Upper lobe of left lung (tissue), 6 donors: ENCODE measurements around the gene DCLK1. TPM values are rescaled to one million over a fixed set of nuclear protein-coding genes. Genes with fewer than 3 reads are reported as not detected.
A peak's percentile ranks its signal among the peaks of the same experiment; 100 is the strongest.

Source experiments
- ATAC-seq, 2 donors: fragments of 200-7000 bp; cut with Tn5 transposase; one replicate each; pipeline ENCODE4 v1.9.1; 2022; ENCODE audit warnings: mild to moderate bottlenecking in 2 of 2, moderate library complexity in 2 of 2; ENCODE audit not compliant: low FRiP score in 2 of 2
- DNase-seq, 2 donors: peaks; one replicate each; pipeline ENCODE4 v3.0.0-alpha.2; 2019 to 2020
- H3K27ac ChIP-seq, 4 donors: fragments of 200-600 bp; sonication (generic); one replicate each; pipeline ENCODE4 v1.5.1; 2016 to 2019
- H3K27me3 ChIP-seq, 4 donors: fragments of 200-600 bp; sonication (generic); one replicate each; pipeline ENCODE4 v1.5.1; 2017 to 2019
- H3K36me3 ChIP-seq, 4 donors: fragments of 200-600 bp; sonication (generic); one replicate each; pipeline ENCODE4 v1.5.1; 2016 to 2019
- H3K4me1 ChIP-seq, 4 donors: fragments of 200-600 bp; sonication (generic); one replicate each; pipeline ENCODE4 v1.5.1; 2018 to 2019
- H3K4me3 ChIP-seq, 4 donors: fragments of 200-600 bp; sonication (generic); one replicate each; pipeline ENCODE4 v1.5.1; 2017 to 2019; ENCODE audit warnings: mild to moderate bottlenecking in 2 of 4, moderate library complexity in 1 of 4
- H3K9me3 ChIP-seq, 4 donors: fragments of 200-600 bp; sonication (generic); one replicate each; pipeline ENCODE4 v1.5.1; 2018 to 2019
- EP300 ChIP-seq, 4 donors: sonication (generic); formaldehyde crosslinking; IDR thresholded peaks; one replicate each; pipeline ENCODE4 v1.5.1; 2017; ENCODE audit warnings: antibody characterized with exemption in 4 of 4, control low read depth in 2 of 4
- POLR2A ChIP-seq, 4 donors: fragments of 450-650 bp; IDR thresholded peaks; one replicate each; pipeline ENCODE4 v1.5.1; 2016 to 2017; ENCODE audit warnings: antibody characterized with exemption in 4 of 4, mild to moderate bottlenecking in 2 of 4
- POLR2AphosphoS5 ChIP-seq, 2 donors: sonication (generic); formaldehyde crosslinking; IDR thresholded peaks; one replicate each; pipeline ENCODE4 v1.5.1; 2017; ENCODE audit warnings: antibody characterized with exemption in 2 of 2
- whole genome bisulfite sequencing, 2 donors: methylation state at CpG; one replicate each; pipeline ENCODE4 v1.1.5; 2017 to 2018; 5-methylcytosine and 5-hydroxymethylcytosine counted together
- total RNA-seq, 6 donors: library from RNA; depleted of rRNA in 4 of 6; stranded (reverse); fragments of >200 nt in 4 of 6; gene quantifications; one replicate each; pipeline versions ENCODE4 v1.1.0 to v1.2.1, GENCODE V29; 2016 to 2021
- TF ChIP-seq, protein P1 (sequence below), 6 experiments: fragments of 450-650 bp in 4 of 6; fragments of 200-600 bp in 2 of 6; sonication (generic) in 2 of 6; IDR thresholded peaks; one replicate each; pipeline ENCODE4 v1.5.1; 2016 to 2019; ENCODE audit warnings: antibody characterized with exemption in 6 of 6
- donor health status: DM: no; HTN: no; CAD: no; lungs with moderate emphysema.
- donor health status: DM: no; HTN: yes; CAD: no; lungs with severe emphysema.

DCLK1 gene
- total RNA-seq, 6 donors from 2014 or later = 2.1 to 14.7 (median 3.9) TPM

DNA sequence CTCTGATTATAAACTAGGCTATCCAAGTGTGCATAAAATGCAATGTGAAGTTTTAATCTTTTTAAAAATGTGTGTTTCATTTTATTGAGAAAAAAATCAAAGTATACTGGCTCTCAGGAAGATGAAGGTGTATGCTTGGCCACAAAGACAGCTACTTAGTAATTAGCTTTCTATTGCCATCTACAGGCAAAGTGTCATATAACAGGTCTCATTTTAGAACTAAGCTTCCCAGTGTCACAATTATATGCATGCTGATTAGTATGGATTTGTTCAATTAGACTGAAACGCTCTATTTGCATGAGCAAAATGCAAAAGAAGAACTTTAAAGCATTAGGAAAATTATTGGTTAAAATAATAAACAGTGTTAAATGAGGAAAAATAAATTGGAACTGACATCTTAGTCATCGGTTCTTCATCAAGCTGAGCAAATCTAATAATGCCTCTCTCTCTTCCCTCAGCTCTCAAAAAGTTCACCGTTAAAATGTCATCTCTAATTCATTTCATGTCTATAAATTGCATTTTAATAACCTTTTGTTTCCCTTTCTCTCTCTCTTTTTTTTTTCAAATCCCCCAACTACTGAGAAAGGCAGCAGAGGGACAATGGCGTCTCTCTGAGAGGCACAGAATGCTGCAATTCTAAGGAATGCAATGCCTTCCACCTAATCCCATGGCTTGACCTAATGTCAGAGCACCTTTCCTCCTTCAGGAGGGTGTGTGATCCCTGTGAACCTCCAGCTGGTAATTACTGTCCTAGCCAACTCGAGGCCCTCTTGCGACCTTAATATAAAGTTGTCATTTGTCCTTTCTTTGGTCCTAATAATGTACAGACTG, 341.6 kb downstream of the DCLK1 start:
- DNase-seq (no peak), ATAC-seq (peak in 1 of 2 donors; percentile 61)
- TF ChIP-seq POLR2A (IDR thresholded peaks at IDR 0.05) (no peak), POLR2AphosphoS5 (IDR thresholded peaks at IDR 0.05) (no peak), EP300 (IDR thresholded peaks at IDR 0.05) (no peak)
- TF ChIP-seq, protein P1, sequence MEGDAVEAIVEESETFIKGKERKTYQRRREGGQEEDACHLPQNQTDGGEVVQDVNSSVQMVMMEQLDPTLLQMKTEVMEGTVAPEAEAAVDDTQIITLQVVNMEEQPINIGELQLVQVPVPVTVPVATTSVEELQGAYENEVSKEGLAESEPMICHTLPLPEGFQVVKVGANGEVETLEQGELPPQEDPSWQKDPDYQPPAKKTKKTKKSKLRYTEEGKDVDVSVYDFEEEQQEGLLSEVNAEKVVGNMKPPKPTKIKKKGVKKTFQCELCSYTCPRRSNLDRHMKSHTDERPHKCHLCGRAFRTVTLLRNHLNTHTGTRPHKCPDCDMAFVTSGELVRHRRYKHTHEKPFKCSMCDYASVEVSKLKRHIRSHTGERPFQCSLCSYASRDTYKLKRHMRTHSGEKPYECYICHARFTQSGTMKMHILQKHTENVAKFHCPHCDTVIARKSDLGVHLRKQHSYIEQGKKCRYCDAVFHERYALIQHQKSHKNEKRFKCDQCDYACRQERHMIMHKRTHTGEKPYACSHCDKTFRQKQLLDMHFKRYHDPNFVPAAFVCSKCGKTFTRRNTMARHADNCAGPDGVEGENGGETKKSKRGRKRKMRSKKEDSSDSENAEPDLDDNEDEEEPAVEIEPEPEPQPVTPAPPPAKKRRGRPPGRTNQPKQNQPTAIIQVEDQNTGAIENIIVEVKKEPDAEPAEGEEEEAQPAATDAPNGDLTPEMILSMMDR (IDR thresholded peaks at IDR 0.05) = peak in 5 of 6 experiments; percentile 17 to 41 (median 29)
- WGBS, 2 donors = 70 to 72% methylated on average over 6 of the region's 6 CpGs
- Histone ChIP-seq H3K36me3 (no peaks in the 10 kb centered on the region), H3K4me3 (no peak overlapping the region), H3K9me3 (no peaks in the 10 kb centered on the region), H3K27me3 (no peaks in the 10 kb centered on the region), H3K27ac (no peak overlapping the region), H3K4me1 (no peaks in the 10 kb centered on the region)

DNA sequence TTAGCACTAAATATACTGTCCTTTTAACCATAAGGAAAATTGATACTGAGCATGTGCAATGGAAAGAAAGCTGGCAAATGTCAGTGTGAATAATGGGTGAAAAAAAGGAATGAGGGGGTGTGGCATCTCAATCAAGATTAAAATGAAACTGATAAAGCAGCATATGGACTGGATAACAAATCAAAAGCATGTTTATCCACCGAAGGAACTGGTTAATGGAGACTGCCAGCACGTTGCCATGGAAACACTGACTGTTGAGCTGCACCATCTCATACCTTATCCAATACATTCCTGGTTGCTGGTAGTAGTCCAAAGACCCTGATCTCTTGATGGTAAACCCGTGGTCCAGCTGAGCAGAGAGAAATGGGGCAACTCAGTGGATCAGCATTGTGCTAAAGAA, 343.2 kb downstream of the DCLK1 start:
- no peak for ATAC-seq
- TF ChIP-seq, protein P1 (IDR thresholded peaks at IDR 0.05) = no peak
- TF ChIP-seq POLR2AphosphoS5 (IDR thresholded peaks at IDR 0.05) (no peak), EP300 (IDR thresholded peaks at IDR 0.05) (no peak), POLR2A (IDR thresholded peaks at IDR 0.05) (no peak)

GRCh38 chr13:35785576-35786303, 345.4 kb downstream of the DCLK1 start:
- no peaks in the 10 kb centered on the region for H3K9me3 ChIP-seq
- no peak overlapping the region for H3K4me3 ChIP-seq
- no peak overlapping the region for H3K27ac ChIP-seq
- H3K36me3 ChIP-seq = no peaks in the 10 kb centered on the region
- no peak for DNase-seq
- H3K4me1 ChIP-seq = no peaks in the 10 kb centered on the region
- H3K27me3 ChIP-seq = no peaks in the 10 kb centered on the region
- no peak for ATAC-seq
- 79 to 88% methylated on average over 12 of the region's 12 CpGs for WGBS, 2 donors
- TF ChIP-seq POLR2AphosphoS5 (IDR thresholded peaks at IDR 0.05) (no peak), EP300 (IDR thresholded peaks at IDR 0.05) (no peak), POLR2A (IDR thresholded peaks at IDR 0.05) (no peak)
- TF ChIP-seq, protein P1 (IDR thresholded peaks at IDR 0.05) = no peak

More for the DNA sequence above, 343.2 kb downstream of the DCLK1 start:
- no peaks in the 10 kb centered on the region for H3K27me3 ChIP-seq
- WGBS, 2 donors = 47 to 52% methylated on average over 3 of the region's 3 CpGs
- no peak overlapping the region for H3K4me3 ChIP-seq
- H3K9me3 ChIP-seq = no peaks in the 10 kb centered on the region
- H3K27ac ChIP-seq = no peak overlapping the region
- no peak for DNase-seq
- no peaks in the 10 kb centered on the region for H3K36me3 ChIP-seq
- no peaks in the 10 kb centered on the region for H3K4me1 ChIP-seq

DNA sequence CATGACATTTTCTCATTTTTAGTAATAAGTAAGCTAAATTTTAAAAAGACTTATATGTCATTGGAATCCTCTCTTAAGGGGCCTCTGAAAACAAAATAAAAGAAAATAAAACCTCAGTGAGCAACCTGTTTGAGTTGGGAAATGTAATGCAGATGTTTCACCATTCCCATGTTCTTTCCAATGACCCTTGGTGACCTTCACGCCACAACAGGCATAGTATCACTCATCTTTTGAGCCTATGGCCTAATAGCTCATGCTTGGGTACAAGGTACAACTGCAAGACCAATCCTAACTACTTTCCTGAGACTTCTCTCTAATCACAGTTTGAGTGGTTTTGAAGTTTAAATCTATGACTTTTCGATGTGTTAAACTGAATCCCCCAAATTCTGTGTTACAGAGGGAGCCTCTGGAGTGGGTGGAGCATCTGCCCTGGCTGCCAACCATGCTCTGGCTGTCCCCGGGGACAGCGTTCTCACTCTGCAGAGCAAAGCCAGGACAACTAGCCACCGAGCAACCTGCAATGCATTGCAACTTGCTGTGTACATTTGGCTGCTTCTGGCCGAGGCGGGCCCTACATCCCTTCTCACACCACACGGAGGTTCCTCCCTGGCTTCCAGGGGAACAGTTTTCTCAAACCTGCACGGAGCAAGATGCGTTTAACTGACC, 346.8 kb downstream of the DCLK1 start:
- DNase-seq (no peak), ATAC-seq (peak in 1 of 2 donors; percentile 25)
- whole genome bisulfite sequencing, 2 donors = 85 to 89% methylated on average over 8 to 10 of the region's 10 CpGs
- no peaks in the 10 kb centered on the region for H3K4me1 ChIP-seq
- no peaks in the 10 kb centered on the region for H3K9me3 ChIP-seq
- no peak for TF ChIP-seq POLR2A (IDR thresholded peaks at IDR 0.05)
- no peak overlapping the region for H3K27ac ChIP-seq
- H3K27me3 ChIP-seq = no peaks in the 10 kb centered on the region
- H3K36me3 ChIP-seq = no peaks in the 10 kb centered on the region
- H3K4me3 ChIP-seq = no peak overlapping the region

GRCh38 chr13:35782793-35783192, 348.4 kb downstream of the DCLK1 start:
- WGBS, 2 donors = 91 to 96% methylated on average over 2 of the region's 2 CpGs

More at GRCh38 chr13:35782793-35783192, 348.4 kb downstream of the DCLK1 start:
- no peak overlapping the region for H3K27ac ChIP-seq
- no peaks in the 10 kb centered on the region for H3K4me1 ChIP-seq
- no peaks in the 10 kb centered on the region for H3K36me3 ChIP-seq
- H3K9me3 ChIP-seq = no peaks in the 10 kb centered on the region
- DNase-seq = no peak
- ATAC-seq = no peak
- TF ChIP-seq, protein P1 (IDR thresholded peaks at IDR 0.05) = no peak
- TF ChIP-seq POLR2A (IDR thresholded peaks at IDR 0.05) = no peak
- no peak for TF ChIP-seq EP300 (IDR thresholded peaks at IDR 0.05)
- TF ChIP-seq POLR2AphosphoS5 (IDR thresholded peaks at IDR 0.05) = no peak
- no peaks in the 10 kb centered on the region for H3K27me3 ChIP-seq
- no peak overlapping the region for H3K4me3 ChIP-seq
